Measurements from ENCODE around the gene CGN. TPM values are rescaled to one million over a fixed set of nuclear protein-coding genes. Genes with fewer than 3 reads are reported as not detected.

CGN gene
- 1 to 10 TPM in 6 of 10 donors, under 1 TPM in 4; 0.35 to 2.0 (median 1.1) TPM for polyA plus RNA-seq (ENCODE audit: insufficient read length in 10 of 10)
- long read RNA-seq, donor 1, result 0 reads
- long read RNA-seq, donor 2, result 0 reads
- long read RNA-seq, donor 3, result 0 reads
- long read RNA-seq, donor 4, result 0 reads
- long read RNA-seq, donor 5, result 0 reads
- long read RNA-seq, donor 6, result 0 reads
- long read RNA-seq, donor 7, result 0 reads
- long read RNA-seq, donor 8, result 0 reads
- long read RNA-seq, donor 9, result 0 reads

DNA sequence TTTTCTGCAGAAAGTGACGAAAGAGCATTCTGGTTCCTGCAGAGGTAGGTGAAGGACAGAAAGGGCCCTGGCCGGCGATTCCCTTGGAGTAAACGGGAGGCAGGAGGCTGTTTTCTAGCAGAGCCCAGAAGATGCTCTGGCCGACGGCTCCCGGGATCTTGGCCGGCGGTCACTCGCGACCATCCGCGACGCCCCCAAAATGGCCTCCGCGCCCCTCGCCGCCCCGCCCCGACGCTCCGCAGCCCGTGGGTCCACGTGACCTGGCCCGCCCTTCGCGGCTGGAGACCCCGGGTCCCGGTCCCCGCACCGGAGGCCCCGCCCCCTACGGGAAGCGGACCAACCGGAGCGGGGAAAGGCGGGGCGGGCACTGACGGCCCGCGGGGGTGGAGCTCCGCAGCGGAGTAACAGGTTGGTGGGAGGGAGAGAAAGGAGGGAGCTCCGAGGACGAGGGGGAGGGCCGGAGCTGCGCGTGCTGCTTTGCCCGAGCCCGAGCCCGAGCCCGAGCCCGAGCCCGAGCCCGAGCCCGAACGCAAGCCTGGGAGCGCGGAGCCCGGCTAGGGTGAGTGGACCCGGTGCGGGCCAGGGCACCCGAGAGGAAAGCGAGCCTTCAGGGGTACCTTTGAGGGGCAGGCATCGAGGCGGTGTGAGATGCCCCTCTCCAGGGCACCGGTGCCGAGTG, at the start of gene CGN:
Gene CGN, plus strand, starts transcription at position 431 of the 679 bp plus-strand sequence. CDS start 7,133 bp downstream, outside the sequence.
- DNase-seq, result peak; percentile 64 to 91 (median 86)

DNA sequence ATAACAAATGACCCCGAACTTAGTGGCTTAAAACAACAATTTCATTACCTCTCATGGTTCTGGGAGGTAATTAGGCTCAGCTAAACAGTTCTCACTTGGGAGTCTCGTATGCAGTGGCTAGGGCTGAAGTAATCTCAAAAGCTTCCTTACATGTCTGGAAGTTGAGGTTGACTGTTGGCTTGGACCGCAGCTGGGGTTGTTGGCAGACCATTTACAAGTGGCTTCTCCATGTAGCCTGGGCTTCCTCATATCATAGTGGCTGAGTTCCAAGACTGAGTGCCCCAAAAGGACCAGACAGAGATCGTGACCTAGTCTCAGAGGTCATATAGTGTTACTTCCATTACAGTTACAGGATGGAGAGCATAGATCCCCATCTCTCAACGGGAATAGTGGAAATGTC, 49.5 kb upstream of the CGN start:
- DNase-seq, result no peak

DNA sequence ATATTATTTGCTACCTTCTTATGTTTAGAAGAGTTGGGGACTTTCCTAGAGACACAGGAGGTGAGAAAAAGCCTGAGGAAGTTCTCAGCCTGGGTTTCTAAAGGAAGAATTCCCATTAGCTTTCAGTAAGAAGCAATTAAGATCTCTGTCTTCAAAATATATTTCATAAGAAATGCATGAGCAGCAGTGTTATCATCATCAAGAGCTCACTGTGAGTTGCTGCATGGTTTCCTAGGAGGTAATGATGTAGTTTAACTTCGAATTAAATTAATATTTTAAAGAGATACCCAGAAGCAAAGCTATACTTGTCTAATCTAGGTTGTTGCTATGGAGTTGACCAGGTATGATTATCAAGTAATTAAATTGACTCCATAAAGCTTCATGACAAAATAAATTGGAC, 46.2 kb upstream of the CGN start:
- no peak for DNase-seq

DNA sequence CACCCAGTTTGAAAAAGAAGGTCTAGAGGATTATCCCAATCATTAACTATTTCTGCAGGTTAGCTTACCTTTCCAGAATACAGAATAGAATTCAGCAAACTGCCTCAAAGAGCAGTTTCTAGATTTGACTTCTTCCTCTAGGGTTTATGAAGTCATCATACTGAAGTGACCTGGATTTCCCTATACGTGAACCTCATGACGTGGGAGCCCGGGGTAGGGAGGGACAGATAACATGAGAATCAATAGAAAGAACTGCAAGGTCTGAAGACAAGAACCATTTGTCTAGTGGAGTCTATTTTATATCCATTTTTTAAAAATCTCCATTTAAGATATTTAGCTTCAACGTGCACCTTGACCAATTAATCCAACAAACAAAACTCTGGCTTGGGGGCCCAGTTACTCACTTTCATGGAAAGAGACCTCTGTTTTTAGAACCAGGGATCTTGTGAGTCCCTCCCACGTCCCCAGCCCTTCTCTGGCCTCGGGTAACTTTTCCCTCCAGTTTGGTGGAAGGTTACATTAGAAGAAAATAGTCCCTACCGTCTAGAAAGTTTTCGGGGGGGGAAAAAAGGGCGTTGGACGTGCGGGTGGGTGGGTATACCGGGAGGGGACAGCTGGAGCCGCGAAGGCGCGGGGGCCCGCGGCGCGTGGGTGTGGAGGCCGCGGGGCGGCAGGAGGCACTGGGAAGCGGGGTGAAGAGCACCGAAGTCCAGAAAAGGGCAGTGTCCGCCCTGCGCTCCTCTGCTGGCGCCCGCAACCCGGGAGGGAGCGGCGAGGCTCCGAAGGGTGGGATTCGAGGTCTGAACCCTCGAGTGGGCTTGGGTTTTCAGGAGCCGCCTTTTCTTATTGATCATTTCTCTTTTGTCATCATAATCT, 38.1 kb upstream of the CGN start:
- peak; percentile 52 to 87 (median 79) for DNase-seq

GRCh38 chr1:151474745-151475144, 36.4 kb upstream of the CGN start:
- no peak for DNase-seq

DNA sequence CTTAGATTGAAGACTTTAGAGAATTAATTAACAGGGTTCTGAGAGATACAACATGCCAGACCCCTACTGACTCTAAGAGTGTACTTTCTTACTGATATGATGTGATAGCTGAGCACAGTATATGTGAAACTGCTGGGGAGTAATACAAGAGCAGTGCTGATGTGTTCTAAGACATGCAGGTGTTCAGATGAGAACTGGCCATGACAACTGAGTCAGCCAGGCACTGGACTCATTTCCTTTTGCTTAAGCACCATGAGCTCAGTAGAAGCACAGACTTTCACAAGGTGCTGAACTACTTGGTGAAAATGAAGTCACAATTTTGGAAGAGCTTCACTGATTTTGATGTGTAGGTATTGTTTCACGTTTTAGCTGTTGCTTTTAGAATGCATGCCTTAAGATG, 36.0 kb upstream of the CGN start:
- no peak for DNase-seq

DNA sequence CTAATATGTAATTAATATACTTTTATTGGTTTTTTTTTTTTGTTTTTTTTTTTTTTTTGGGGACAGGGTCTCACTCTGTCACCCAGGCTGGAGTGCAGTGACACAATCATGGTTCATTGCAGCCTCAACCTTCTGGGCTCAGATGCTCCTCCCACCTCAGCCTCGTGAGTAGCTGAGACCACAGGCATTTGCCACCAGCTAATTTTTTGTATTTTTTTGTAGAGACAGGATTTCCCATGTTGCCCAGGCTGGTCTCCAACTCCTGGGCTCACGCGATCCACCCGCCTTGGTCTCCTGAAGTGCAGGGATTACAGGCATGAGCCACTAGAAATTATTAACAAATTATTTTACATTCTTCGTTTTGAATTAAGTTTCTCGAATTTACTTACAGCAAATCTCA, 35.1 kb upstream of the CGN start:
- no peak for DNase-seq

GRCh38 chr1:151477066-151477465, 34.1 kb upstream of the CGN start:
- no peak for DNase-seq

DNA sequence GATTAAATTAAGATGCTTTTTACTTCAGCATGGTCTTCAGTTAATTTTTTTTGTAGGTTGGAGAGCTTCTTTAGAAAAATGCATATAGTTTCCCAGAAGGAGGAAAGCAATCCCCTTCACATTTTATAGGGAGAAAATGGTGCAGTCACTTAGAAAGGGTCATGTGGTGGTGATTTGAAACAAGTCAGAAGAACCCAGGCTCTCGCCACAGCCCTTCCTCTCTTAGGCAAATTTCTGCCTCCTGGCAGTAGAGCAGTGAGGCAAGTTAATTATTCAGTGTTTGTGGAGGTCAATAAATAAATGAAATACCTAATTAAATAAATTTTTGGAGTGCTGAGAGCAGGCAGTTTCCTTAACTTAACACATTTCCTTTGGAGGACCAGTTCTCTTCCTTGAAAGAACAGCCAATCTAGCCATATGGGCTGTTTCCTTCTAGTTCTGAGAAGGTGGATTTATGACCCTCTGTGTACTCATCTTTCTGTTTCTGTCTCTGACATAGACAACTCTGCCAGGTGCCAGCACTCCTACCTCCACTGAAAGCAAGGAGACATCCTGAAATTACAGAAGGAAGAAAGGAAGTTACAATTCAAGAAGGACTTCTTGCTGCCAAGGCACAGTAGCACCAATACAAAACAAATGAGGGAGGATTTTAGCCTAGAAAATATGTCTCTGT, 32.9 kb upstream of the CGN start:
- no peak for DNase-seq

- DNase-seq, result no peak
Observed at GRCh38 chr1:151478923-151479322, 32.3 kb upstream of the CGN start.

GRCh38 chr1:151479462-151479861, 31.7 kb upstream of the CGN start:
- DNase-seq, result no peak

DNA sequence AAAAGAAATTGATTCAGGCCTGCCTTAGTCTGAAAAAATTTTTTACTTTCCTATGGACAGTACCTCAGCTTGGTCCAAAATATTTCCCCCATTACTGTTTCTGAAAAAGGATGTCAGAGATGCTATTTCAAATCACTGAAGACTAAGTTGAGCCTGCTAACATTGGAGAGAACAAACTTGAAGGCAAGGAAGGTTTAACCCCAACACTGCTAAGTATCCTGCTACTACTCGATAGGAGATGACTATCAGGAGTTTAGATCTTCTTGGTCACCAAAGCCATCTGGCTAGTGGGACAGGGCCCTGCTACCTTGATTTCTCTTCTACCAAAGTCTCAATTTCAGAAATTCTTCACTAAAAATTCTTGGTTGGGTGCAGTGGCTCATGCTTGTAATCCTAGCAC, 29.2 kb upstream of the CGN start:
- no peak for DNase-seq

DNA sequence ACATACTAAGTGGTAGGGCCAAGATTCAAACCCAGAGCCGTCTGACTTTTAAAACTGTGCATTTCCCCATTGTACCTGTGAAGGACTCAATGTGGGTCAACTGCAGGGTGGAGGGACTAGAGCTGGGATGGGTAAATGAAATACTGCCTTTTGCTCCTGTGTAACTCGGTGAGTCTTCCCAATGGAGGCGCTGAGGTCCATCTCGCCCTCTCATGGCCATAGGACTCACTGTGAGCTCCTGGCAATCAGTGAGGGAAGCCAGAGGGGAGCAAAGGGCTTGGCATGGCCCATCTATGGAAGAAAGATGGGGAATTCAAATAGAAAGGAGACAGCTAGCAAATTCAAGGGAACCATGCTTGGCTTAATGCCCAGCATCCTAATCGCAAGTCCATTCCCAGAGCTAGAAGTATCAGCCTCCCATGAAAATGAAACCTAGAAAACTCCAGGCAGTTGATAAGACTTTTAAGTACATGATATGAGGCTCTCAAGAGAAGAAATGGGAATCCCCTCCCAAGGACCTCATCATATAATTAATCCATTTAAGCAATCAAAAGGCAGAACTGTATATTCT, 25.4 kb upstream of the CGN start:
- DNase-seq, result peak in 1 of 3 donors; percentile 8

- no peak for DNase-seq
Observed at GRCh38 chr1:151486557-151486956, 24.6 kb upstream of the CGN start.

DNA sequence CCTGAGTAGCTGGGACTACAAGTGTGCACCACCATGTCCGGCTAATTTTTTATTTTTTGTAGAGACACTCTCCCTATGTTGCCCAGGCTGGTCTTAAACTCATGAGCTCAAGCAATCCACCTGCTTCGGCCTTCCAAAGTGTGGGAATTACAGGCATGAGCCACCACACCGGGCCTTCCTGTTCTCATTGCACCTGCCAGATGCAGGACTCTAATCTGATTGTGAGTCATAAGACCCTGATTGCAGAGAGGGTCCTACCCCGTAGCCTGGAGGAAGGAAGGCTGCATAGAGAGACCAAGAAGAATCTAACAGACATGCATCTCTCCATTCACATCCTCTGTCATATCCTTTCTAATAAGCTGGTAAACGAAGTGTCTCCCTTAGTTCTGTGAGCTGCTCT, 19.5 kb upstream of the CGN start:
- no peak for DNase-seq

DNA sequence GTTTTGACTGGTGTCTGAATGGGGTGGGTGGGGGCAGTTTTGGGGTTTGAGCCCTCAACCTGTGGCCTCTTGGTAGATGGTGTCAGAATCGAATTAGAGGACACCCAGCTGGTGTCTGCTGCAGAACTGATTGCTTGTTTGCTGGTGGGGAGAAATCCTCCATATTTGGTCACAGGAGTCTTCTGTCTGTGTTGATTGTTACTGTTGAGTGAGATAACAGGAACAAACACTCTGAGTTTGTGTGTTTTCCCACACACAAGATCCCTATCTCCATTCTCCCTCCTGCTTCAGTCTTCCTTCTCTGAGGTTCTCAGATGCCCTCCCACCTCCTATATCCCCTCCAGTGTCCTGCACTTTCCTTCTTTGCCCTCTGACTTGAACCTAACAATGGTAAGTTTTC, 19.1 kb upstream of the CGN start:
- DNase-seq, result no peak

- DNase-seq, result no peak
Observed at GRCh38 chr1:151493042-151493441, 18.1 kb upstream of the CGN start.

- peak in 2 of 3 donors; percentile 33 to 58 for DNase-seq
Observed at GRCh38 chr1:151494741-151495281, 16.4 kb upstream of the CGN start.

DNA sequence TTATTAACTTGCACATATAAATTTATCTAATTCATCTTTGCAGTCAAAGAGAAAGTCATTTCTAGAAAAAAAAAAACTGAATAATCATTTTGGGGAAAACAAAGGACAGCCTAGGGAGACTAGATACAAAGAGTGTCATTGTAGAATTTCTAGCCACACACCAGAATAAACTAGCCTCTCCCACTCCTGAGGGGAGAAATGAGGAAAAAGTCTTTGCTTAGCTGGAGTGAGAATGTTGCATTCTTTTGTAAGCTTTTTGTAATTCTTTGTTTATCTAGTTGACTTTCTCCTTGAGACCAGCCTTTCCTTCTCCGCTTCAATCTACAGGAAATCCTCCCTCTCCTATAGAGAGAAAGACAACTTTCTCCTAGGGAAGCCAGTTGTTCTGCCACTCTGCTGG, 15.9 kb upstream of the CGN start:
- DNase-seq, result no peak

- DNase-seq, result no peak
Observed at GRCh38 chr1:151499365-151499764, 11.8 kb upstream of the CGN start.

DNA sequence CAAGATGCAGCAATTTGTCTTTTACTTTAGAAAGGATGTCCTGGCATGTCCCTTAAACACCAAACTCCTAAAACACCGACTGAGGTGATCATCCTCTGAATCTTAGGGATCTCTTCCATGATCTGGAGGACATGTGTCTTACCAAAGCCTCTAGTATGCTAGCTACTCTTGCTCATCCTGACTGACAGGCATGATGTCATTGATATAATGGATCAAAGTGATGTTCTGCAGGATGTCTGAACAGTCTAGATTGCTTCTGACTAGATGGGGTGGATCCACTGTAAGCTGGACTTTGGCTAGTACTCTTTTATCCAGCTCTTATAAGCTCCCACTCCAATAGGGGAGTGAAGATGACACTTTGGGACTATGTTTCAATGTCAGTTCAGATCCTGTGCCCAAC, 11.3 kb upstream of the CGN start:
- no peak for DNase-seq

DNA sequence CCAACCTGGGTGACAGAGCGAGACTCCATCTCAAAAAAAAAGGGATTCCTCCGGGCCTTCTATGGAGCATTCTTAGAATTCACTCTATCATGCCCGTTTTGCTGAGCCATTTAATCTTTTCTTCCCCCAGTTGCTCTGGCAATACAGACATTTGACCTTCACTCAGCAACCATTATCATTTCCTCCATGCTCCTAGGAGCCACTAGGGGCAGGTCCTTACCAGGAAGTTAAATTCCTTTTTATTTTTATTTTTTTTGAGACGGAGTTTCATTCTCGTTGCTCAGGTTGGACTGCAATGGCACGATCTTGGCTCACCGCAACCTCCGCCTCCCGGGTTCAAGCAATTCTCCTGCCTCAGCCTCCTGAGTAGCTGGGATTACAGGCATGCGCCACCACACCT, 9.7 kb upstream of the CGN start:
- no peak for DNase-seq

All from muscle of back (tissue), 13 donors.